Measurements from ENCODE around the gene FAM163A.

GRCh38 chr1:179754041-179754624, 11.0 kb downstream of the FAM163A start:
- no peak for TF ChIP-seq CTCF (conservative IDR thresholded peaks at IDR 0.05; ENCODE audit: low read length)
- no peak for TF ChIP-seq EZH2phosphoT487 (IDR thresholded peaks at IDR 0.05; ENCODE audit: borderline replicate concordance)
